Suprapubic skin (tissue), 4 donors: ENCODE measurements around the gene ZBTB4. TPM values are rescaled to one million over a fixed set of nuclear protein-coding genes. Genes with fewer than 3 reads are reported as not detected.

ENCODE experiments used
- DNase-seq, 2 donors: peaks; one replicate each; pipeline ENCODE4 v3.0.0-alpha.2; 2019; ENCODE audit warnings: low spot score in 2 of 2
- H3K27ac ChIP-seq: fragments of 200-600 bp; sonication (generic); one replicate; pipeline ENCODE4 v1.5.1; 2019
- H3K27me3 ChIP-seq: fragments of 200-600 bp; sonication (generic); one replicate; pipeline ENCODE4 v1.5.1; 2019
- H3K36me3 ChIP-seq: fragments of 200-600 bp; sonication (generic); one replicate; pipeline ENCODE4 v1.5.1; 2019
- H3K4me1 ChIP-seq: fragments of 200-600 bp; sonication (generic); one replicate; pipeline ENCODE4 v1.5.1; 2019
- H3K4me3 ChIP-seq: fragments of 200-600 bp; sonication (generic); one replicate; pipeline ENCODE4 v1.5.1; 2019; ENCODE audit warnings: mild to moderate bottlenecking
- H3K9me3 ChIP-seq: fragments of 200-600 bp; sonication (generic); one replicate; pipeline ENCODE4 v1.5.1; 2019
- CTCF ChIP-seq, 2 donors: fragments of 200-600 bp in 1 of 2; fragments of 450-650 bp in 1 of 2; sonication (generic) in 1 of 2; IDR thresholded peaks; one replicate each; pipeline ENCODE4 v1.5.1; 2016 to 2019; ENCODE audit warnings: antibody characterized with exemption in 2 of 2, mild to moderate bottlenecking in 1 of 2, moderate library complexity in 1 of 2
- EP300 ChIP-seq: sonication (generic); formaldehyde crosslinking; IDR thresholded peaks from one replicate; pipeline ENCODE4 v1.6.1; 2017; ENCODE audit warnings: antibody characterized with exemption
- POLR2A ChIP-seq, 2 donors: fragments of 450-650 bp; IDR thresholded peaks; one replicate each; pipeline ENCODE4 v1.6.1; 2017; ENCODE audit warnings: antibody characterized with exemption in 2 of 2, mild to moderate bottlenecking in 2 of 2, moderate library complexity in 2 of 2
- POLR2AphosphoS5 ChIP-seq, 3 donors: sonication (generic); formaldehyde crosslinking; IDR thresholded peaks; one replicate each; pipeline ENCODE4 v1.6.1; 2017; ENCODE audit warnings: antibody characterized with exemption in 3 of 3
- WGBS: methylation state at CpG from one replicate; pipeline ENCODE4 v1.1.5; 2018; 5-methylcytosine and 5-hydroxymethylcytosine counted together
- total RNA-seq, 4 donors: library from RNA; depleted of rRNA; stranded (reverse); fragments of >200 nt; gene quantifications; one replicate each; pipeline ENCODE4 v1.1.0, GENCODE V29; 2016

The ZBTB4 gene
- total RNA-seq, 4 donors from 2014 or later: 36.1 to 65.7 (median 45.3) TPM

- TF ChIP-seq EP300: no peak
- peaks cover 27% of the 10 kb centered on the region for H3K36me3 ChIP-seq
- no peak overlapping the region for H3K4me3 ChIP-seq
- no peak overlapping the region for H3K27ac ChIP-seq
- H3K27me3 ChIP-seq: no peaks in the 10 kb centered on the region
- no peaks in the 10 kb centered on the region for H3K4me1 ChIP-seq
- no peaks in the 10 kb centered on the region for H3K9me3 ChIP-seq
- DNase-seq: no peak
- 90% methylated on average over 13 of the region's 14 CpGs for WGBS
Measured at GRCh38 chr17:7414837-7415236, 64.6 kb downstream of the ZBTB4 start.

GRCh38 chr17:7413346-7413985, 66.0 kb downstream of the ZBTB4 start:
- Histone ChIP-seq H3K36me3 (peaks cover 39% of the 10 kb centered on the region), H3K27me3 (no peaks in the 10 kb centered on the region), H3K27ac (no peak overlapping the region), H3K9me3 (no peaks in the 10 kb centered on the region), H3K4me3 (no peak overlapping the region), H3K4me1 (no peaks in the 10 kb centered on the region)
- no peak for TF ChIP-seq POLR2AphosphoS5 (IDR thresholded peaks at IDR 0.05)
- TF ChIP-seq POLR2A (IDR thresholded peaks at IDR 0.05): no peak
- TF ChIP-seq CTCF (IDR thresholded peaks at IDR 0.05): no peak
- no peak for TF ChIP-seq EP300
- DNase-seq: no peak
- WGBS: 56% methylated on average over 4 of the region's 6 CpGs

- Histone ChIP-seq H3K9me3 (no peaks in the 10 kb centered on the region), H3K4me3 (no peak overlapping the region), H3K4me1 (peaks cover 3% of the 10 kb centered on the region), H3K36me3 (peaks cover 24% of the 10 kb centered on the region), H3K27ac (no peak overlapping the region), H3K27me3 (no peaks in the 10 kb centered on the region)
- WGBS: 98% methylated on average over 6 of the region's 8 CpGs
- TF ChIP-seq CTCF (IDR thresholded peaks at IDR 0.05) (no peak), POLR2A (IDR thresholded peaks at IDR 0.05) (no peak), EP300 (no peak), POLR2AphosphoS5 (IDR thresholded peaks at IDR 0.05) (no peak)
- no peak for DNase-seq
Measured at GRCh38 chr17:7411427-7411750, 68.0 kb downstream of the ZBTB4 start.

GRCh38 chr17:7410634-7411426, 68.6 kb downstream of the ZBTB4 start:
- Histone ChIP-seq H3K27me3 (no peaks in the 10 kb centered on the region), H3K36me3 (peaks cover 22% of the 10 kb centered on the region), H3K4me3 (no peak overlapping the region), H3K27ac (no peak overlapping the region), H3K9me3 (no peaks in the 10 kb centered on the region), H3K4me1 (peaks cover 8% of the 10 kb centered on the region)
- TF ChIP-seq POLR2AphosphoS5 (IDR thresholded peaks at IDR 0.05): no peak
- no peak for TF ChIP-seq CTCF (IDR thresholded peaks at IDR 0.05)
- TF ChIP-seq EP300: no peak
- TF ChIP-seq POLR2A (IDR thresholded peaks at IDR 0.05): no peak
- 94% methylated on average over 22 of the region's 25 CpGs for WGBS
- no peak for DNase-seq

- 93% methylated on average over 6 of the region's 6 CpGs for WGBS
- TF ChIP-seq POLR2AphosphoS5 (IDR thresholded peaks at IDR 0.05): no peak
- no peak for TF ChIP-seq POLR2A (IDR thresholded peaks at IDR 0.05)
- TF ChIP-seq EP300: no peak
- TF ChIP-seq CTCF (IDR thresholded peaks at IDR 0.05): no peak
- Histone ChIP-seq H3K27ac (no peak overlapping the region), H3K4me1 (peaks cover 19% of the 10 kb centered on the region), H3K4me3 (no peak overlapping the region), H3K36me3 (peaks cover 14% of the 10 kb centered on the region), H3K27me3 (no peaks in the 10 kb centered on the region), H3K9me3 (no peaks in the 10 kb centered on the region)
- DNase-seq: no peak
Measured at GRCh38 chr17:7409716-7410115, 69.7 kb downstream of the ZBTB4 start.

Other genes starting within 250 kb of the ZBTB4 start
- 10 to 100 TPM; 53.2 to 78.1 (median 55.5) TPM for gene DVL2, start 245.1 kb downstream of the ZBTB4 start, total RNA-seq
- gene PHF23, start 240.2 kb downstream of the ZBTB4 start, total RNA-seq: 10 to 100 TPM; 19.0 to 35.0 (median 29.1) TPM
- 100 to 1,000 TPM; 446 to 840 (median 533) TPM for gene GABARAP, start 237.2 kb downstream of the ZBTB4 start, total RNA-seq
- gene CTDNEP1, start 227.9 kb downstream of the ZBTB4 start, total RNA-seq: 10 to 100 TPM; 54.7 to 80.6 (median 72.1) TPM
- gene ELP5, start 227.4 kb downstream of the ZBTB4 start, total RNA-seq: 10 to 100 TPM; 13.6 to 29.7 (median 20.3) TPM
- 10 to 100 TPM in 2 of 4 donors, 1 to 10 TPM in 2; 7.7 to 14.5 (median 11.0) TPM for gene CLDN7, start 217.2 kb downstream of the ZBTB4 start, total RNA-seq
- 10 to 100 TPM in 2 of 4 donors, 1 to 10 TPM in 2; 2.4 to 19.4 (median 10.8) TPM for gene SLC2A4, start 197.9 kb downstream of the ZBTB4 start, total RNA-seq
- gene YBX2, start 185.0 kb downstream of the ZBTB4 start, total RNA-seq: 1 to 10 TPM; 1.9 to 9.7 (median 4.0) TPM
- gene EIF5A, start 172.0 kb downstream of the ZBTB4 start, total RNA-seq: 100 to 1,000 TPM; 172 to 314 (median 239) TPM
- 100 to 1,000 TPM in 1 of 4 donors, 10 to 100 TPM in 3; 77.4 to 123 (median 87.0) TPM for gene GPS2, start 164.3 kb downstream of the ZBTB4 start, total RNA-seq
- 10 to 100 TPM; 11.7 to 51.3 (median 20.6) TPM for gene NEURL4, start 150.3 kb downstream of the ZBTB4 start, total RNA-seq
- 10 to 100 TPM in 1 of 4 donors, 1 to 10 TPM in 2, under 1 TPM in 1; 0.70 to 12.4 (median 4.5) TPM for gene ACAP1, start 143.1 kb downstream of the ZBTB4 start, total RNA-seq
- gene KCTD11, start 127.5 kb downstream of the ZBTB4 start, total RNA-seq: 10 to 100 TPM in 3 of 4 donors, 1 to 10 TPM in 1; 9.1 to 50.1 (median 32.4) TPM
- under 1 TPM in 1 of 4 donors, not detected in 3; 0.44 TPM for gene TMEM95, start 124.5 kb downstream of the ZBTB4 start, total RNA-seq
- gene TNK1, start 98.5 kb downstream of the ZBTB4 start, total RNA-seq: 10 to 100 TPM; 15.3 to 42.9 (median 20.7) TPM
- gene PLSCR3, start 85.1 kb downstream of the ZBTB4 start, total RNA-seq: 10 to 100 TPM; 21.6 to 55.3 (median 40.7) TPM
- 100 to 1,000 TPM in 2 of 4 donors, 10 to 100 TPM in 2; 53.5 to 128 (median 89.6) TPM for gene TMEM256, start 75.5 kb downstream of the ZBTB4 start, total RNA-seq
- gene NLGN2, start 71.8 kb downstream of the ZBTB4 start, total RNA-seq: 10 to 100 TPM in 1 of 4 donors, 1 to 10 TPM in 3; 5.9 to 17.9 (median 8.1) TPM
- not detected for gene SPEM1, start 59.3 kb downstream of the ZBTB4 start, total RNA-seq
- gene SPEM2, start 54.0 kb downstream of the ZBTB4 start, total RNA-seq: not detected
- not detected for gene SPEM3, start 50.8 kb downstream of the ZBTB4 start, total RNA-seq
- 10 to 100 TPM; 18.7 to 24.5 (median 19.5) TPM for gene TMEM102, start 44.2 kb downstream of the ZBTB4 start, total RNA-seq
- 10 to 100 TPM; 10.3 to 28.5 (median 12.5) TPM for gene FGF11, start 40.1 kb downstream of the ZBTB4 start, total RNA-seq
- gene CHRNB1, start 34.6 kb downstream of the ZBTB4 start, total RNA-seq: 10 to 100 TPM in 2 of 4 donors, 1 to 10 TPM in 2; 7.3 to 11.3 (median 9.7) TPM
- not detected for gene SLC35G6, start 1.8 kb upstream of the ZBTB4 start, total RNA-seq
- gene POLR2A, start 4.7 kb upstream of the ZBTB4 start, total RNA-seq: 100 to 1,000 TPM; 104 to 194 (median 140) TPM
- 10 to 100 TPM; 12.7 to 28.4 (median 18.0) TPM for gene TNFSF12, start 69.4 kb upstream of the ZBTB4 start, total RNA-seq
- gene TNFSF13, start 79.1 kb upstream of the ZBTB4 start, total RNA-seq: 10 to 100 TPM in 3 of 4 donors, 1 to 10 TPM in 1; 9.6 to 26.6 (median 15.5) TPM
- gene SENP3, start 82.3 kb upstream of the ZBTB4 start, total RNA-seq: 10 to 100 TPM; 40.2 to 53.5 (median 51.6) TPM
- gene CD68, start 100.0 kb upstream of the ZBTB4 start, total RNA-seq: 10 to 100 TPM in 1 of 4 donors, 1 to 10 TPM in 3; 5.0 to 13.2 (median 9.6) TPM
- 100 to 1,000 TPM in 1 of 4 donors, 10 to 100 TPM in 3; 54.3 to 104 (median 86.3) TPM for gene MPDU1, start 104.2 kb upstream of the ZBTB4 start, total RNA-seq
- gene SOX15, start 110.5 kb upstream of the ZBTB4 start, total RNA-seq: 100 to 1,000 TPM in 2 of 4 donors, 10 to 100 TPM in 2; 68.0 to 140 (median 102) TPM
- gene FXR2, start 135.3 kb upstream of the ZBTB4 start, total RNA-seq: 10 to 100 TPM; 21.0 to 25.6 (median 22.5) TPM
- 10 to 100 TPM; 28.7 to 58.8 (median 39.9) TPM for gene SAT2, start 148.2 kb upstream of the ZBTB4 start, total RNA-seq
- not detected for gene SHBG, start 150.5 kb upstream of the ZBTB4 start, total RNA-seq
- gene ATP1B2, start 171.3 kb upstream of the ZBTB4 start, total RNA-seq: 1 to 10 TPM in 1 of 4 donors, under 1 TPM in 3; 0.49 to 4.2 (median 0.74) TPM
- 10 to 100 TPM; 37.2 to 77.2 (median 65.2) TPM for gene TP53, start 207.9 kb upstream of the ZBTB4 start, total RNA-seq
- 1 to 10 TPM; 3.9 to 7.6 (median 5.5) TPM for gene WRAP53, start 208.8 kb upstream of the ZBTB4 start, total RNA-seq
- 1 to 10 TPM; 6.2 to 9.2 (median 9.0) TPM for gene EFNB3, start 225.6 kb upstream of the ZBTB4 start, total RNA-seq
- under 1 TPM in 2 of 4 donors, not detected in 2; 0.08 to 0.19 TPM for gene DNAH2, start 238.1 kb upstream of the ZBTB4 start, total RNA-seq